T follicular helper cell (primary cell): ENCODE results near the gene MMADHC.

Experiments
- DNase-seq: peaks from one replicate; pipeline ENCODE4 v3.0.0-alpha.2; 2020; ENCODE audit warnings: low read depth

MMADHC gene

GRCh38 chr2:149556452-149556851 lies 31.1 kb downstream of the MMADHC start:
- DNase-seq, result no peak

- no peak for DNase-seq
Observed at GRCh38 chr2:149552830-149553229, 34.7 kb downstream of the MMADHC start.

- DNase-seq, result no peak
Observed at GRCh38 chr2:149552226-149552625, 35.3 kb downstream of the MMADHC start.

- DNase-seq, result no peak
Observed at GRCh38 chr2:149544692-149545091, 42.9 kb downstream of the MMADHC start.

GRCh38 chr2:149543845-149544244 lies 43.7 kb downstream of the MMADHC start:
- DNase-seq, result no peak

- DNase-seq, result no peak
Observed at GRCh38 chr2:149540138-149540537, 47.4 kb downstream of the MMADHC start.

GRCh38 chr2:149538138-149538833 lies 49.3 kb downstream of the MMADHC start:
- DNase-seq, result no peak

- no peak for DNase-seq
Observed at GRCh38 chr2:149537092-149537726, 50.4 kb downstream of the MMADHC start.

- no peak for DNase-seq
Observed at GRCh38 chr2:149536649-149537048, 50.9 kb downstream of the MMADHC start.

- DNase-seq, result no peak
Observed at GRCh38 chr2:149534674-149535073, 52.9 kb downstream of the MMADHC start.

GRCh38 chr2:149528983-149529382 lies 58.6 kb downstream of the MMADHC start:
- DNase-seq, result no peak

GRCh38 chr2:149527998-149528755 lies 59.4 kb downstream of the MMADHC start:
- DNase-seq, result no peak

- no peak for DNase-seq
Observed at GRCh38 chr2:149526689-149527088, 60.9 kb downstream of the MMADHC start.

- no peak for DNase-seq
Observed at GRCh38 chr2:149525323-149525722, 62.3 kb downstream of the MMADHC start.
